ENCODE results near the gene RBFOX1. TPM values are rescaled to one million over a fixed set of nuclear protein-coding genes. Genes with fewer than 3 reads are reported as not detected.
A peak's percentile ranks its signal among the peaks of the same experiment; 100 is the strongest.
"Not testable (repeated sequence)": the region's sequence is repeated elsewhere in the genome, so short reads cannot be mapped to it uniquely, and the experiment has no call there.

The RBFOX1 gene
- total RNA-seq, 1 experiment from 2014 or later: not detected

GRCh38 chr16:7458144-7458543, 125.5 kb downstream of the RBFOX1 start:
- DNase-seq (ENCODE audit: low read depth): no peak

- no peak for DNase-seq (ENCODE audit: low read depth)
Observed at GRCh38 chr16:7470344-7470743, 137.7 kb downstream of the RBFOX1 start.

GRCh38 chr16:7471268-7471667, 138.6 kb downstream of the RBFOX1 start:
- no peak for DNase-seq (ENCODE audit: low read depth)

GRCh38 chr16:7482032-7482431, 149.4 kb downstream of the RBFOX1 start:
- no peak for DNase-seq (ENCODE audit: low read depth)

- no peak for DNase-seq (ENCODE audit: low read depth)
Observed at GRCh38 chr16:7482596-7483290, 150.1 kb downstream of the RBFOX1 start.

DNA sequence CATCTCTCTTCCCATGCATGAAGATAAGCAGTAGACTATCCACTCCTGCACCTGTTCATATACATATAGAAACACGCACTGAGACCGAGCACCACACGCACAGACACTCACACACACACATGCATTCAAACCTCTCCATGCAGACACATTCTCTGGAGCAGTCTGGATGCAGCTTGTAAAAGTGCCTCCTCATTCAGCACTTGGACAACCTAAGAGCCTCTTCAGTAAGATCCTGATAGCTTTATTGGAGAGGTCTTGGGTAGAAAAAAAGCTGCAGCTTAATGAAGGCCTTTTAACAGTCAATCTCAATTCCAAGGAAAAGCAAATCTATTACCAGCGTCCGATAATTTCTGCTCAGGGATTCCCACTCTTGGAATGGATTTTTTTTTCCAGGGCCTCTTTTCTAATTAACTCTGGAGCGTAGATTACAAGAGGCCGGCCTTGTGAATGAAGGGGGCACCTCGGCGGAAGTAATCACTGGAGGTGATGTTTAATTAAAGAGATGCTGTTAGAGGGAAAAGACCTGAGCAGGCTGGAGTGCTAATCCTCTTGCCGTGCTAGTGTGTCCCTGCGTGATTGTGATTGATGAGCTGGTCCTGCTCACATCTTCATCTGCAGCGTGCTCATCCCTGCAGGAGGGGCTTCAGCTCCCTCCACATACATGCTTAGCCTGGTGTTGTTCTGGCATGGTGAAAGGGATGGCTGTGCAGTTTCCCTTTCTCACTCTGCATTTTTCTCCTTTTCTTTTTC, 155.1 kb downstream of the RBFOX1 start:
- DNase-seq (ENCODE audit: low read depth): no peak

GRCh38 chr16:7492122-7492521, 159.5 kb downstream of the RBFOX1 start:
- DNase-seq (ENCODE audit: low read depth): no peak

DNA sequence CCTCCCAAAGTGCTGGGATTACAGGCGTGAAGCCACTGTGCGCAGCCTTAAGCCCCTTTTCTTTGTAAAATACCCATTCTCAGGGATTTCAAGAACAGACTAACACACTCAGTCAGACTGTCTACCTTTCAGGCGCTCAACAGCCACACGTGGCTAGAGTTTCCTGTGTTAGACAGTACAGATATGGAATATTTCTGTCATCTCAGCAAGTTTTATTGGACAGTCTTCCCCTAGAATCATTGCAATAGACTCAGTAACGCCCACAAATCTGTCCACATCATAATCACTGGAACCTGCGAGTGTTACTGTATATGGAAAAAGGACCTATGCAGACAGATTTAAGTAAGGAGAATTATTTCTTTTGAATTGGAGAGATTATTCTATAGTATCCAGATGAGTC, 160.5 kb downstream of the RBFOX1 start:
- DNase-seq (ENCODE audit: low read depth): no peak

DNA sequence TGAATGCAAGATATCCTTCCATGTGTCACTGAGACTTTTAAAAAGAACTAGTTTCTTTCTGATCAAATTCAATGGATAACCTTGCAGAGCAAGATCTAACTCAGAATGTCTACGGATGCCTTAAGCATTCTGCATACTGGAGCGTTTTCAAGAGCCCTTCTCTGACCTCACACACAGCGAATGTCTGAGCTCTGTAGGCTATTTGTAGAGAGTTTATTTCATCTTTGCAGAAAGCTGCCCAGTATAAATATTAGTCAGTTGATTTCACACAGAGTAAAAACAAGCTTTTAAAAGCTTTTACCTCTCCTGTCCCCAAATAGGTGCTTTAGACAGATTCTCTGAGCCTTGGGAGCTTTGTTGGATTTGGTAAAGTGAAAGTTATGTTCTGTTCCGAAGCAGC, 165.0 kb downstream of the RBFOX1 start:
- DNase-seq (ENCODE audit: low read depth): no peak

DNA sequence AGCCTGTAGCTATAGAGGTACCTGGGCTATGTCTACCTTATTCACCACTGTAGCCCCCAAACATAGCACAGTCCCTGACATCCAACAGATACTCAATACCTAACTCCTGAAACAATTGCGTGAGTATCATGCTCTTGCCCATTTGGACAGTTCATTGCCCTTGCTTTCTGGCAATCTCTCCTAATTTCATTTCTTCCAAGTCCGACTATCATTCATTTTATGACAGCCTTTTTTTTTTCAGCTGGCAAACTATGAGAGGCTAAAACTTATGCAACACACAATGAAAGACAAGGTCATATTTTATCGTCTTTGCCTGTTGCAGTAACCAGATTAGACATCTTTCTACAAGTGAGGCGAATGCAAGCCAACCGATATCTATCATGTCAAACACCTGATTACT, 169.2 kb downstream of the RBFOX1 start:
- no peak for DNase-seq (ENCODE audit: low read depth)

DNA sequence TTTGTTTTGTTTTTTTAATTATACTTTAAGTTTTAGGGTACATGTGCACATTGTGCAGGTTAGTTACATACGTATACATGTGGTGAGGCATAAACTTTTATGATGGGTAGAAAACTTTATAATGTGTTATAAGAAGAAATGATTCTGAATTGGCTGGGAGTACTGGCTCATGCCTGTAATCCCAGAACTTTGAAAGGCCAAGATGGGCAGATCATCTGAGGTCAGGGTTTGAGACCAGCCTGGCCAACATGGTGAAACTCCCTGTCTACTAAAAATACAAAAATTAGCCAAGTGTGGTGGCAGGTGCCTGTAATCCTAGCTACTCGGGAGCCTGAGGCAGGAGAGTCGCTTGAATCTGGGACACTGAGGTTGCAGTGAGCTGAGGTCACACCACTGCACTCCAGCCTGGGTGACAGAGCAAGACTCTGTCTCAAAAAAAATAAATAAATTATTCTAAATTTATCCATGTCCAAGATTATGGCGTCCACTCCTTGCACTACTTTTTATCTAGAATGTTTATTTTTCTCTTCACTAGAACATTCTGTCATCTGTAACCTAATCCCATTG, 170.0 kb downstream of the RBFOX1 start:
- DNase-seq (ENCODE audit: low read depth): not testable (repeated sequence)

GRCh38 chr16:7503666-7504065, 171.0 kb downstream of the RBFOX1 start:
- DNase-seq (ENCODE audit: low read depth): no peak

GRCh38 chr16:7504844-7505243, 172.2 kb downstream of the RBFOX1 start:
- DNase-seq (ENCODE audit: low read depth): no peak

- DNase-seq (ENCODE audit: low read depth): no peak
Observed at GRCh38 chr16:7505495-7505894, 172.8 kb downstream of the RBFOX1 start.

- DNase-seq (ENCODE audit: low read depth): no peak
Observed at GRCh38 chr16:7506363-7506762, 173.7 kb downstream of the RBFOX1 start.

DNA sequence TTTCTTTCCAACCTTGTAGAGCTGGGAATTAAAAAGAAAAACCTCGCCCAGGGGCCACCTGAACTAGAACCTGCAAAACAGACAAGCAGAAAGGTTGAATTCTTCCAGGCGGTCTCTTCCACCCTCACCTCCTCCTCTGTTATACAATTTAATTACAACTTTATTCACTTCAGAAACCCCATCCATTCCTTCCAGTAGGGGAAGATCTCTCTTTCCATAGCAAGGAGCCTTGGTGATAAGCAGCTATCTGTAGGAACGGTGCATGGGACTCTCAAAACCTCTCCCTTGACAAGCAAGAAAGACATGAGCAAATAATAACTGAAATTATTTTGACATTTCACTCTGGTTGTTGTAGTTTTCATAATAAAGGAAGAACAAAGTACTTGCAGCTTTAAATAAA, 176.0 kb downstream of the RBFOX1 start:
- DNase-seq (ENCODE audit: low read depth): no peak

- no peak for DNase-seq (ENCODE audit: low read depth)
Observed at GRCh38 chr16:7509963-7510601, 177.4 kb downstream of the RBFOX1 start.

DNA sequence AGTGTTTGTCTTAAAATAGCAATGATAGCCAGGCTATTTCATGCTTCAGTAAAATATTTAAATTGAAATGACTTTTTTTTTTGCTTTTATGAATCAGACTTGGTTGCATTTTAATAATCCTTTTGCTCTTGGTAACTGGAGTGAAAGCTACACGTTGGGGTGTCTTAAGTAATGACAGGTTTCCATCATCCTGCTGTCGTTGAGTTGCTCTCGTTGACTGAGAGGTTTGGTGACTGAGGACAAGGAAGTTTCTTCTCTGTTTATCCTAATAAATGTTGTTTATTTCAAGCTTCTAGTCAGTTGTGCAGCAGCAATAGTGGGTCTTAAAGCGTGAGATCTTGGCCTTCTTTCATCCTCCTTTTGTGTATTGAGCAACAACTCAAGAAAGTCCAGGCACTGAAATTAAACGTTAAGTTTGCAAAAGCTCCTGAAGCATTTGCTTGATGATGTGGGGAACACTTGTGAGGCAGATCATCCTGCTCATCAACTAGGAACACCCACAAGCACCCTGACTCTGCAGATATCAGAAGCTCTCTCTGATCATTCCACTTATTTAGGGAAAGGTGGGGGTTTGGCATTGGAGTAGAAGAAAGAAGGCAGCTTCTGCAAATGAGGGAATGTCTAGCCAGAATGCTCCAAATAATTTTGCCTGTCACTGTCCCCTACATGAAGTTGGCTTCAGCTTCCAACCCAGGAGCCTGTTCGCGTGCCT, 179.1 kb downstream of the RBFOX1 start:
- no peak for DNase-seq (ENCODE audit: low read depth)

DNA sequence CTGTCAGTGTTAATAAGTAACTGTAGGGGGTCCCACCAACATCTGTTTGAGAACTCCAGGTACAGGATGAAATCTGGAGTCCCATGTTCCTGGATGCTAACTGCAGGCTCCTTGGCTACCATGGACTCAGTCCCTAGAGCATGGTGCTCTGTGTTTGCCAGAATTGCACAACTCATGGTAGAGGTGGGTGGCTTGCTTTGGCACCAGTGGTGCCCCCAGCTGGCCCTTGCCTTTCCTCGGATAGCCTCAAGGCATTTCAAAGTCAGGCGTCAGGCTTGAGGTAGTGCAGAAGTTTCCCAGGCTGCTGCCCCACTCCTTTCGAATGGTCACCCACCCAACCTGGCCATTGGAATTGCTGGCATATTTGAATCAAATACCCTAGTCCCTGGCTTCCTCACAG, 179.9 kb downstream of the RBFOX1 start:
- DNase-seq (ENCODE audit: low read depth): no peak

DNA sequence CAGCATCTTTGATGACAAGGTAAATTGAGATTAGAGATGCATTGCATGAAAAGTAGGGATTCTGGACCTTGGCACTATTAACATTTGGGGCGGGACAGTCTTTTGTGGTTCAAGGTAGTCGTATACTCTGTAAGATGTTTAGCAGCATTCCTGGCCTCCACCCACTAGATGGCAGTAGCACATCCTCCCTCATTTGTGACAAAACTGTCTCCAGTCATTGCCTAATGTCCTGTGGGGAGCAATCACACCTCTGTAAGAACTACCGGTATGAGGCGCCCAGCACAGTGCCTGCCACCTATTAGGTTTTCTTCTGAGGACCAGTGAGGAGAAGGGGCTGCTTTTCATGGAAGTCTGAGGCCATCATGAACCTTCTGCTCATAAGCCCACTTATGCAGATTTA, 180.8 kb downstream of the RBFOX1 start:
- DNase-seq (ENCODE audit: low read depth): peak; percentile 27

GRCh38 chr16:7515543-7515942, 182.9 kb downstream of the RBFOX1 start:
- no peak for DNase-seq (ENCODE audit: low read depth)

DNA sequence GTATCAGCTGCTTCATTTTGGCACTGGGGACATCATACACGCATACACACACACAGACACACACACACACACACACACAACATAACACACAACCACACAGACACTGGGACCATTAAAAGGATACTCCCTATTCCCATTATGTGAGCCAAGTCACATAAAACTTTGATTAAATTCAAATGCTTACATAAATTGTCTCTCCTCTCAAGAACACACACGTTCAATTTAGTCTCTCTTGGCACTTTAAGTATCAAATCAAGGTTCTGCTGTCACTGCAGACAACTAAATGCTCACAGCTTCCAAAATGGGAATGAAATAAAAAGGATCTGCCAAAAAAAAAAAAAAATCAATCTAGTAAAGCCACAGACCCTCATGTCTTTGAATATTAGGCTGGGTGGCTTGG, 184.9 kb downstream of the RBFOX1 start:
- DNase-seq (ENCODE audit: low read depth): no peak

Measured in HT1080 (cell line).